Neural cell (in vitro differentiated cells): Measurements from ENCODE around the gene LSM12. TPM values are rescaled to one million over a fixed set of nuclear protein-coding genes. Genes with fewer than 3 reads are reported as not detected.

Experiments used
- H2AFZ ChIP-seq: fragments of 200-600, 300-800 bp; sonication (generic), shearing (Covaris generic); 2 replicates; pipeline ENCODE4 v1.6.0; 2014; ENCODE audit warnings: low read depth, mild to moderate bottlenecking, antibody characterized with exemption, low read length, moderate library complexity
- H3F3A ChIP-seq: fragments of 200-600 bp; shearing (Covaris generic); 2 replicates; pipeline ENCODE4 v1.6.1; 2016; ENCODE audit warnings: mild to moderate bottlenecking, moderate library complexity, mixed read lengths, antibody characterized with exemption, low read length; ENCODE audit not compliant: insufficient read depth, poor library complexity, severe bottlenecking
- H3K27ac ChIP-seq: fragments of 200-600, 300-800 bp; sonication (generic), shearing (Covaris generic); 2 replicates; pipeline ENCODE4 v1.5.1; 2014; ENCODE audit warnings: mild to moderate bottlenecking, low read length, moderate library complexity
- H3K27me3 ChIP-seq: fragments of 300-800, 200-600 bp; sonication (generic), shearing (Covaris generic); 2 replicates; pipeline ENCODE4 v1.6.0; 2014; ENCODE audit warnings: mild to moderate bottlenecking, low read depth, low read length, moderate library complexity; ENCODE audit not compliant: insufficient read depth
- H3K36me3 ChIP-seq: fragments of 300-800, 200-600 bp; sonication (generic), shearing (Covaris generic); 2 replicates; pipeline ENCODE4 v1.5.1; 2014; ENCODE audit warnings: mild to moderate bottlenecking, antibody characterized with exemption, low read length, moderate library complexity; ENCODE audit not compliant: insufficient read depth
- H3K4me2 ChIP-seq: fragments of 300-800, 200-600 bp; sonication (generic), shearing (Covaris generic); 2 replicates; pipeline ENCODE4 v1.6.0; 2014; ENCODE audit warnings: mild to moderate bottlenecking, low read length
- H3K4me3 ChIP-seq: fragments of 300-800, 200-600 bp; sonication (generic), shearing (Covaris generic); 2 replicates; pipeline ENCODE4 v1.5.1; 2014; ENCODE audit warnings: mild to moderate bottlenecking, low read length, moderate library complexity
- H3K79me2 ChIP-seq: fragments of 200-600 bp; shearing (Covaris generic); replicated peaks from 2 replicates; pipeline ENCODE4 v1.6.0; 2014; ENCODE audit warnings: mild to moderate bottlenecking, low read length, moderate library complexity; ENCODE audit not compliant: insufficient read depth
- H3K9ac ChIP-seq: fragments of 300-800, 200-600 bp; sonication (generic), shearing (Covaris generic); 2 replicates; pipeline ENCODE4 v1.6.1; 2016; ENCODE audit warnings: mild to moderate bottlenecking, low read length, mixed read lengths
- H3K9me2 ChIP-seq: fragments of 200-600 bp; shearing (Covaris generic); 2 replicates; pipeline ENCODE4 v1.6.1; 2016; ENCODE audit warnings: mild to moderate bottlenecking, low read length, mixed read lengths; ENCODE audit not compliant: insufficient read depth
- H3K9me3 ChIP-seq: fragments of 200-600, 300-800 bp; sonication (generic), shearing (Covaris generic); 2 replicates; pipeline ENCODE4 v1.6.1; 2016; ENCODE audit warnings: mild to moderate bottlenecking, mixed run types, low read length, moderate library complexity, mixed read lengths
- H4K20me1 ChIP-seq: fragments of 200-600 bp; shearing (Covaris generic); 2 replicates; pipeline ENCODE4 v1.6.1; 2016; ENCODE audit warnings: mild to moderate bottlenecking, mixed run types; ENCODE audit not compliant: insufficient read depth
- CTCF ChIP-seq: fragments of 450-650 bp; IDR thresholded peaks from 2 replicates; pipeline ENCODE4 v1.5.1; 2014; ENCODE audit warnings: antibody characterized with exemption, mild to moderate bottlenecking, moderate library complexity; ENCODE audit not compliant: poor library complexity, severe bottlenecking
- EP300 ChIP-seq: fragments of 450-650 bp; conservative IDR thresholded peaks from 2 replicates; pipeline ENCODE4 v1.6.1; 2014; ENCODE audit warnings: antibody characterized with exemption, mild to moderate bottlenecking, moderate library complexity; ENCODE audit not compliant: poor library complexity, severe bottlenecking
- EZH2 ChIP-seq: fragments of 200-600, 300-800 bp; shearing (Covaris generic), sonication (generic); IDR thresholded peaks from 2 replicates; pipeline ENCODE4 v1.6.1; 2014; ENCODE audit warnings: antibody characterized with exemption, low read length, borderline replicate concordance, mild to moderate bottlenecking; ENCODE audit not compliant: insufficient read depth, poor library complexity, severe bottlenecking
- MXI1 ChIP-seq: fragments of 450-650 bp; conservative IDR thresholded peaks from 2 replicates; pipeline ENCODE4 v1.6.1; 2014; ENCODE audit warnings: antibody characterized with exemption, mild to moderate bottlenecking; ENCODE audit not compliant: poor library complexity, severe bottlenecking
- POLR2AphosphoS5 ChIP-seq: IDR thresholded peaks from 2 replicates; pipeline ENCODE4 v1.6.1; 2012
- RAD21 ChIP-seq: fragments of 450-650 bp; conservative IDR thresholded peaks from 2 replicates; pipeline ENCODE4 v1.6.1; 2014; ENCODE audit warnings: antibody characterized with exemption, mild to moderate bottlenecking, moderate library complexity
- REST ChIP-seq: IDR thresholded peaks from 2 replicates; pipeline ENCODE4 v1.6.1; 2012; ENCODE audit warnings: borderline replicate concordance
- SMC3 ChIP-seq: fragments of 450-650 bp; conservative IDR thresholded peaks from 2 replicates; pipeline ENCODE4 v1.6.1; 2014; ENCODE audit warnings: antibody characterized with exemption, mild to moderate bottlenecking, moderate library complexity; ENCODE audit not compliant: poor library complexity
- TAF1 ChIP-seq: IDR thresholded peaks from 2 replicates; pipeline ENCODE4 v1.6.1; 2012; ENCODE audit warnings: low read depth
- polyA plus RNA-seq: library from polyadenylated mRNA; depleted of rRNA; stranded (reverse); fragments of >200 nt; gene quantifications from 2 replicates; pipeline ENCODE4 v1.2.3, GENCODE V29; 2014

Gene LSM12
- polyA plus RNA-seq, 1 donor from 2014 or later: 12.0 TPM

- TF ChIP-seq TAF1: no peak
- TF ChIP-seq MXI1: no peak
- TF ChIP-seq SMC3: no peak
- no peak for TF ChIP-seq RAD21
- TF ChIP-seq REST: no peak
- TF ChIP-seq EZH2: no peak
- no peak for TF ChIP-seq EP300
- TF ChIP-seq CTCF: no peak
- no peak for TF ChIP-seq POLR2AphosphoS5
- Histone ChIP-seq H3K9me3 (no peaks in the 10 kb centered on the region), H3K4me3 (no peak overlapping the region)
These were observed 40.3 kb upstream of the LSM12 start for GRCh38 chr17:44106801-44107200.

GRCh38 chr17:44105941-44106340 lies 39.5 kb upstream of the LSM12 start:
- Histone ChIP-seq H2AFZ (no peak overlapping the region), H3K9ac (no peak overlapping the region), H3K4me3 (no peak overlapping the region), H3K79me2 (peaks cover 22% of the 10 kb centered on the region), H3K9me2 (no peaks in the 10 kb centered on the region), H3K9me3 (no peaks in the 10 kb centered on the region), H3F3A (no peaks in the 10 kb centered on the region), H3K27ac (no peak overlapping the region), H3K36me3 (no peaks in the 10 kb centered on the region), H3K4me2 (no peak overlapping the region), H3K27me3 (no peaks in the 10 kb centered on the region), H4K20me1 (peaks cover 5% of the 10 kb centered on the region)
- TF ChIP-seq EZH2: no peak
- no peak for TF ChIP-seq REST
- TF ChIP-seq EP300: no peak
- no peak for TF ChIP-seq SMC3

More at GRCh38 chr17:44106801-44107200, 40.3 kb upstream of the LSM12 start:
- Histone ChIP-seq H3F3A (no peaks in the 10 kb centered on the region), H3K27ac (no peak overlapping the region), H3K36me3 (no peaks in the 10 kb centered on the region), H2AFZ (no peak overlapping the region), H3K27me3 (no peaks in the 10 kb centered on the region), H3K4me2 (no peak overlapping the region), H3K9ac (no peak overlapping the region), H3K79me2 (peaks cover 22% of the 10 kb centered on the region), H4K20me1 (peaks cover 5% of the 10 kb centered on the region), H3K9me2 (no peaks in the 10 kb centered on the region)
